HepG2 (cell line): ENCODE results near the gene TRIM31. TPM values are rescaled to one million over a fixed set of nuclear protein-coding genes. Genes with fewer than 3 reads are reported as not detected.

Experiments used
- ATF5 ChIP-seq: sonication (generic); formaldehyde crosslinking; IDR thresholded peaks from 2 replicates; pipeline ENCODE4 v1.4.0; 2020; ENCODE audit warnings: mild to moderate bottlenecking, low read depth, missing genetic modification reagents
- BCL6 ChIP-seq: IDR thresholded peaks from 2 replicates; pipeline ENCODE4 v1.6.1; 2016; ENCODE audit warnings: missing genetic modification reagents, missing compliant biosample characterization
- DR1 ChIP-seq: sonication (generic); formaldehyde crosslinking; IDR thresholded peaks from 2 replicates; pipeline ENCODE4 v1.8.0; 2021; ENCODE audit warnings: mild to moderate bottlenecking, missing genetic modification reagents, inconsistent platforms
- HNRNPK ChIP-seq: fragments of 200-400 bp; formaldehyde crosslinking; IDR thresholded peaks from 2 replicates; pipeline ENCODE4 v1.6.1; 2018; ENCODE audit warnings: low read length, low read depth, moderate library complexity, mild to moderate bottlenecking; ENCODE audit not compliant: poor library complexity, severe bottlenecking
- ISX ChIP-seq: sonication (generic); formaldehyde crosslinking; conservative IDR thresholded peaks from 2 replicates; pipeline ENCODE4 v1.5.0; 2020; ENCODE audit warnings: missing genetic modification reagents
- MED1 ChIP-seq: sonication (generic); formaldehyde crosslinking; IDR thresholded peaks from 2 replicates; pipeline ENCODE4 v1.4.0; 2020; ENCODE audit warnings: missing genetic modification reagents
- MTA3 ChIP-seq: sonication (generic); formaldehyde crosslinking; IDR thresholded peaks from 2 replicates; pipeline ENCODE4 v1.4.0; 2020; ENCODE audit warnings: missing genetic modification reagents
- MYC ChIP-seq: sonication (generic); formaldehyde crosslinking; IDR thresholded peaks from 2 replicates; pipeline ENCODE4 v1.9.0; 2021; ENCODE audit warnings: missing genetic modification reagents, borderline replicate concordance
- MYPOP ChIP-seq: sonication (generic); formaldehyde crosslinking; IDR thresholded peaks from 2 replicates; pipeline ENCODE4 v1.8.1; 2023; ENCODE audit warnings: mild to moderate bottlenecking, moderate library complexity, missing genetic modification reagents
- REPIN1 ChIP-seq: sonication (generic); formaldehyde crosslinking; IDR thresholded peaks from 2 replicates; pipeline ENCODE4 v1.8.0; 2022; ENCODE audit warnings: missing genetic modification reagents, low read depth, mild to moderate bottlenecking, borderline replicate concordance
- SNAPC5 ChIP-seq: sonication (generic); formaldehyde crosslinking; IDR thresholded peaks from 2 replicates; pipeline ENCODE4 v1.8.1; 2023; ENCODE audit warnings: mild to moderate bottlenecking, missing genetic modification reagents, borderline replicate concordance
- SP4 ChIP-seq: sonication (generic); formaldehyde crosslinking; IDR thresholded peaks from 2 replicates; pipeline ENCODE4 v1.8.1; 2023; ENCODE audit warnings: mild to moderate bottlenecking, missing genetic modification reagents
- SPEN ChIP-seq: sonication (generic); formaldehyde crosslinking; IDR thresholded peaks from 2 replicates; pipeline ENCODE4 v1.5.1; 2020; ENCODE audit warnings: low read depth, mild to moderate bottlenecking, missing genetic modification reagents
- TBP ChIP-seq: sonication (generic); formaldehyde crosslinking; IDR thresholded peaks from 2 replicates; pipeline ENCODE4 v1.5.0; 2020; ENCODE audit warnings: missing genetic modification reagents
- ZFP1 ChIP-seq: IDR thresholded peaks from 2 replicates; pipeline ENCODE4 v1.6.1; 2016
- ZNF17 ChIP-seq: sonication (generic); formaldehyde crosslinking; IDR thresholded peaks from 2 replicates; pipeline ENCODE4 v1.5.0; 2020; ENCODE audit warnings: mild to moderate bottlenecking, missing genetic modification reagents
- ZNF367 ChIP-seq: sonication (generic); formaldehyde crosslinking; IDR thresholded peaks from 2 replicates; pipeline ENCODE4 v1.4.0; 2020; ENCODE audit warnings: missing genetic modification reagents, borderline replicate concordance
- ZNF572 ChIP-seq: sonication (generic); formaldehyde crosslinking; IDR thresholded peaks from 2 replicates; pipeline ENCODE4 v1.5.1; 2020; ENCODE audit warnings: mild to moderate bottlenecking, missing genetic modification reagents
- ZNF709 ChIP-seq: sonication (generic); formaldehyde crosslinking; IDR thresholded peaks from 2 replicates; pipeline ENCODE4 v1.5.0; 2020; ENCODE audit warnings: mild to moderate bottlenecking, missing genetic modification reagents
- ZNF879 ChIP-seq: sonication (generic); formaldehyde crosslinking; IDR thresholded peaks from 2 replicates; pipeline ENCODE4 v1.8.1; 2023; ENCODE audit warnings: missing genetic modification reagents
- polyA plus RNA-seq, 8 experiments: library from polyadenylated mRNA; depleted of rRNA in 3 of 8; stranded (reverse) in 7 of 8; unstranded in 1 of 8; fragments of >200 nt; fragmentation: Illumina TruSeq in 4 of 8; extraction: Trizol in 4 of 8; gene quantifications; 2 replicates each; pipeline versions ENCODE4 v1.2.1 to v1.2.3, GENCODE V29; 2011 to 2016; ENCODE audit warnings: low read depth in 4 of 8, missing spikeins in 1 of 8, mixed read lengths in 1 of 8; ENCODE audit not compliant: insufficient read depth in 1 of 8
- total RNA-seq, 5 experiments: library from RNA; depleted of rRNA; stranded (reverse); fragments of >200 nt; fragmentation: Illumina TruSeq; extraction: Trizol; gene quantifications; 2 replicates each; pipeline ENCODE4 v1.2.3, GENCODE V29; 2016; ENCODE audit warnings: low read depth in 1 of 5
- TF ChIP-seq, protein P1 (sequence below): sonication (generic); formaldehyde crosslinking; IDR thresholded peaks from 2 replicates; pipeline ENCODE4 v1.8.0; 2022; ENCODE audit warnings: mild to moderate bottlenecking, missing genetic modification reagents, borderline replicate concordance
- TF ChIP-seq, protein P2 (sequence below): sonication (generic); formaldehyde crosslinking; IDR thresholded peaks from 2 replicates; pipeline ENCODE4 v1.4.0; 2020; ENCODE audit warnings: missing genetic modification reagents, mild to moderate bottlenecking, borderline replicate concordance
- TF ChIP-seq, protein P3 (sequence below): sonication (generic); formaldehyde crosslinking; IDR thresholded peaks from 2 replicates; pipeline ENCODE4 v1.4.0; 2020; ENCODE audit warnings: mild to moderate bottlenecking, missing genetic modification reagents

The TRIM31 gene
- total and polyA plus RNA-seq, 2 of the 13 experiments (the other 11 are each of a cell fraction or from before 2014, with no cell fraction given): 0.13 to 0.51 TPM

GRCh38 chr6:30075790-30076732 lies 36.8 kb downstream of the TRIM31 start (continued):
- TF ChIP-seq, protein P1, sequence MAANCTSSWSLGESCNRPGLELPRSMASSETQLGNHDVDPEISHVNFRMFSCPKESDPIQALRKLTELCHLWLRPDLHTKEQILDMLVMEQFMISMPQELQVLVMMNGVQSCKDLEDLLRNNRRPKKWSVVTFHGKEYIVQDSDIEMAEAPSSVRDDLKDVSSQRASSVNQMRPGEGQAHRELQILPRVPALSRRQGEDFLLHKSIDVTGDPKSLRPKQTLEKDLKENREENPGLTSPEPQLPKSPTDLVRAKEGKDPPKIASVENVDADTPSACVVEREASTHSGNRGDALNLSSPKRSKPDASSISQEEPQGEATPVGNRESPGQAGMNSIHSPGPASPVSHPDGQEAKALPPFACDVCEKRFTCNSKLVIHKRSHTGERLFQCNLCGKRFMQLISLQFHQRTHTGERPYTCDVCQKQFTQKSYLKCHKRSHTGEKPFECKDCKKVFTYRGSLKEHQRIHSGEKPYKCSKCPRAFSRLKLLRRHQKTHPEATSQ (CRISPR knock-in tag): no peak
- no peak for TF ChIP-seq ZNF879 (CRISPR knock-in tag)
- no peak for TF ChIP-seq BCL6 (CRISPR knock-in tag)
- TF ChIP-seq DR1: no peak
- TF ChIP-seq ZNF17: no peak
- TF ChIP-seq ZNF572 (CRISPR knock-in tag): no peak
- TF ChIP-seq REPIN1: peak; percentile 39; the same call in 1 of the 2 replicates
- TF ChIP-seq ISX (CRISPR knock-in tag): no peak
- no peak for TF ChIP-seq ATF5
- TF ChIP-seq MED1 (CRISPR knock-in tag): 0 out of 2 replicates have a peak, but pooled peaks have one; percentile 40
- no peak for TF ChIP-seq ZNF709
- TF ChIP-seq, protein P2, sequence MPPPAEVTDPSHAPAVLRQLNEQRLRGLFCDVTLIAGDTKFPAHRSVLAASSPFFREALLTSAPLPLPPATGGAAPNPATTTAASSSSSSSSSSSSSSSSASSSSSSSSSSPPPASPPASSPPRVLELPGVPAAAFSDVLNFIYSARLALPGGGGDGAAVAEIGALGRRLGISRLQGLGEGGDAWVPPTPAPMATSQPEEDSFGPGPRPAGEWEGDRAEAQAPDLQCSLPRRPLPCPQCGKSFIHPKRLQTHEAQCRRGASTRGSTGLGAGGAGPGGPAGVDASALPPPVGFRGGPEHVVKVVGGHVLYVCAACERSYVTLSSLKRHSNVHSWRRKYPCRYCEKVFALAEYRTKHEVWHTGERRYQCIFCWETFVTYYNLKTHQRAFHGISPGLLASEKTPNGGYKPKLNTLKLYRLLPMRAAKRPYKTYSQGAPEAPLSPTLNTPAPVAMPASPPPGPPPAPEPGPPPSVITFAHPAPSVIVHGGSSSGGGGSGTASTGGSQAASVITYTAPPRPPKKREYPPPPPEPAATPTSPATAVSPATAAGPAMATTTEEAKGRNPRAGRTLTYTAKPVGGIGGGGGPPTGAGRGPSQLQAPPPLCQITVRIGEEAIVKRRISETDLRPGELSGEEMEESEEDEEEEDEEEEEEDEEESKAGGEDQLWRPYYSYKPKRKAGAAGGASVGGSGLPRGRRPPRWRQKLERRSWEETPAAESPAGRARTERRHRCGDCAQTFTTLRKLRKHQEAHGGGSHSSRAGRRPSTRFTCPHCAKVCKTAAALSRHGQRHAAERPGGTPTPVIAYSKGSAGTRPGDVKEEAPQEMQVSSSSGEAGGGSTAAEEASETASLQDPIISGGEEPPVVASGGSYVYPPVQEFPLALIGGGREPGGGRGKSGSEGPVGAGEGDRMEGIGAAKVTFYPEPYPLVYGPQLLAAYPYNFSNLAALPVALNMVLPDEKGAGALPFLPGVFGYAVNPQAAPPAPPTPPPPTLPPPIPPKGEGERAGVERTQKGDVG (CRISPR knock-in tag): no peak
- TF ChIP-seq MTA3 (CRISPR knock-in tag): no peak
- TF ChIP-seq SPEN: peak; percentile 42; the same call in 1 of the 2 replicates
- peak; percentile 14; the same call in 1 of the 2 replicates for TF ChIP-seq MYC (CRISPR knock-in tag)
- no peak for TF ChIP-seq ZFP1 (CRISPR knock-in tag)
- no peak for TF ChIP-seq SP4 (CRISPR knock-in tag)
- TF ChIP-seq ZNF367: no peak
- TF ChIP-seq SNAPC5 (CRISPR knock-in tag): no peak
- no peak for TF ChIP-seq HNRNPK
- TF ChIP-seq MYPOP (CRISPR knock-in tag): 0 out of 2 replicates have a peak, but pooled peaks have one; percentile 56
- TF ChIP-seq, protein P3, sequence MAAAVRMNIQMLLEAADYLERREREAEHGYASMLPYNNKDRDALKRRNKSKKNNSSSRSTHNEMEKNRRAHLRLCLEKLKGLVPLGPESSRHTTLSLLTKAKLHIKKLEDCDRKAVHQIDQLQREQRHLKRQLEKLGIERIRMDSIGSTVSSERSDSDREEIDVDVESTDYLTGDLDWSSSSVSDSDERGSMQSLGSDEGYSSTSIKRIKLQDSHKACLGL (CRISPR knock-in tag): no peak
- no peak for TF ChIP-seq TBP (CRISPR knock-in tag)
